NCI-H69 (cell line): ENCODE measurements around the gene PLAAT4.

ENCODE experiments used
- DNase-seq: peaks from one replicate; lab custom pipeline; 2025; lab: John Stamatoyannopoulos, UW

Gene PLAAT4

GRCh38 chr11:63536669-63537292 lies at the start of gene PLAAT4:
PLAAT4 (plus strand) TSS chr11:63536808; CDS start chr11:63536869, 61 bp downstream.
- DNase-seq, result no peak

- DNase-seq, result no peak
Observed at GRCh38 chr11:63488789-63489188, 47.8 kb upstream of the PLAAT4 start.

- DNase-seq, result no peak
Observed at GRCh38 chr11:63489879-63490278, 46.7 kb upstream of the PLAAT4 start.

- no peak for DNase-seq
Observed at GRCh38 chr11:63490551-63491239, 45.9 kb upstream of the PLAAT4 start, which contains the start of gene PLAAT5. PLAAT5 (minus strand) TSS chr11:63491167; CDS start chr11:63491034, 133 bp downstream.

- DNase-seq, result no peak
Observed at GRCh38 chr11:63491240-63491587, 45.4 kb upstream of the PLAAT4 start.

GRCh38 chr11:63491636-63492372 lies 44.8 kb upstream of the PLAAT4 start:
- DNase-seq, result no peak

- DNase-seq, result no peak
Observed at GRCh38 chr11:63492441-63492840, 44.2 kb upstream of the PLAAT4 start.

GRCh38 chr11:63493127-63493526 lies 43.5 kb upstream of the PLAAT4 start:
- DNase-seq, result no peak

GRCh38 chr11:63494975-63495374 lies 41.6 kb upstream of the PLAAT4 start:
- no peak for DNase-seq

GRCh38 chr11:63499874-63500273 lies 36.7 kb upstream of the PLAAT4 start:
- no peak for DNase-seq

- no peak for DNase-seq
Observed at GRCh38 chr11:63501236-63501635, 35.4 kb upstream of the PLAAT4 start.

GRCh38 chr11:63502252-63502820 lies 34.3 kb upstream of the PLAAT4 start:
- DNase-seq, result no peak

- DNase-seq, result no peak
Observed at GRCh38 chr11:63503492-63503891, 33.1 kb upstream of the PLAAT4 start.

- DNase-seq, result no peak
Observed at GRCh38 chr11:63504054-63504453, 32.6 kb upstream of the PLAAT4 start.

GRCh38 chr11:63504933-63505586 lies 31.5 kb upstream of the PLAAT4 start:
- DNase-seq, result no peak

GRCh38 chr11:63505857-63506528 lies 30.6 kb upstream of the PLAAT4 start, which contains the start of gene LGALS12:
LGALS12 (plus strand) TSS chr11:63506084; CDS start chr11:63506459, 375 bp downstream.
- DNase-seq, result peak; percentile 21

GRCh38 chr11:63506876-63507275 lies 29.7 kb upstream of the PLAAT4 start:
- peak; percentile 79 for DNase-seq

- DNase-seq, result no peak
Observed at GRCh38 chr11:63507511-63507910, 29.1 kb upstream of the PLAAT4 start.

GRCh38 chr11:63508009-63508408 lies 28.6 kb upstream of the PLAAT4 start:
- peak; percentile 10 for DNase-seq

- DNase-seq, result no peak
Observed at GRCh38 chr11:63508745-63509144, 27.9 kb upstream of the PLAAT4 start.

- no peak for DNase-seq
Observed at GRCh38 chr11:63510360-63511047, 26.1 kb upstream of the PLAAT4 start.
